DND-41 (cell line): ENCODE results near the gene CDYL2.

Experiments
- CTCF ChIP-seq: IDR thresholded peaks from 2 replicates; pipeline ENCODE4 v1.5.1; 2012; ENCODE audit warnings: borderline replicate concordance, low read length, moderate library complexity, mild to moderate bottlenecking; ENCODE audit not compliant: poor library complexity, severe bottlenecking; ENCODE audit errors: extremely low read depth
- EZH2 ChIP-seq: IDR thresholded peaks from 3 replicates; pipeline ENCODE4 v1.6.1; 2012; ENCODE audit warnings: borderline replicate concordance, low read depth, mild to moderate bottlenecking, moderate library complexity, low read length, inconsistent platforms; ENCODE audit not compliant: severe bottlenecking

GRCh38 chr16:80569440-80570105 lies 234.8 kb downstream of the CDYL2 start:
- TF ChIP-seq CTCF = no peak
- no peak for TF ChIP-seq EZH2
